ENCODE data around the gene NUFIP1. TPM values are rescaled to one million over a fixed set of nuclear protein-coding genes. Genes with fewer than 3 reads are reported as not detected.

Gene NUFIP1
- total and polyA plus RNA-seq, 2 donors (not counting 3 experiments of a cell fraction or from before 2014, with no cell fraction given): 1.4 to 6.9 TPM

DNA sequence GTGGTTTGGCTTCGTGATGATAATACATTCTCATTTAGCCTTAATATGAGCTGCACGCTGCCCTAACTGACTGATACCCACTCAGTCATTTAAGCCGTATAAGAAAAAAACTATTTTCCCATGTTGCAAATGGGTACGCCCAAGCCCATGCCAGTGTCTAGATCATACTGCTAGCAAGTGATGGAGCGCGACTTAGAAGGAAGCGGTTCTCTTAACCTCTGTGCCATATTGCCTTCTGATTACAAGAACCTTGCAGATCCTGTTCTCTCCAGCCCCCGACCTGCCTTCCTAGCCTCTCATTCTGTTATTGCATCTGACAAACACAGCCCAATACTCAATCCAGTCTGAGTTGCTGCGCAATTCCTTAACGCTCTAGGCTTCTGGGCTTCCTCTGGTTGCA, 670 bp upstream of the NUFIP1 start:
- peak overlapping the region; percentile 68 for H3K4me2 ChIP-seq (ENCODE audit: insufficient read depth, low read length)
- peak overlapping the region; percentile 82 for H2AFZ ChIP-seq (ENCODE audit: low read depth, low read length)
- peak overlapping the region; percentile 78 to 98 (median 84) for H3K4me3 ChIP-seq (replicated peaks in 1 of 3; ENCODE audit: insufficient read depth in 1 of 3, low read depth in 1 of 3, low read length in 3 of 3)
- DNase-seq (ENCODE audit: low read depth, low spot score) (no peak), FAIRE-seq (no peak)
- peaks cover 0 to 3% of the 10 kb centered on the region in 2 experiments for H3K36me3 ChIP-seq (ENCODE audit: control insufficient read depth in 2 of 2, extremely low read depth in 1 of 2, insufficient read depth in 2 of 2, low read length in 2 of 2)
- H3K9me3 ChIP-seq (replicated peaks; ENCODE audit: control insufficient read depth, insufficient read depth, low read length): no peaks in the 10 kb centered on the region
- TF ChIP-seq, protein P1, sequence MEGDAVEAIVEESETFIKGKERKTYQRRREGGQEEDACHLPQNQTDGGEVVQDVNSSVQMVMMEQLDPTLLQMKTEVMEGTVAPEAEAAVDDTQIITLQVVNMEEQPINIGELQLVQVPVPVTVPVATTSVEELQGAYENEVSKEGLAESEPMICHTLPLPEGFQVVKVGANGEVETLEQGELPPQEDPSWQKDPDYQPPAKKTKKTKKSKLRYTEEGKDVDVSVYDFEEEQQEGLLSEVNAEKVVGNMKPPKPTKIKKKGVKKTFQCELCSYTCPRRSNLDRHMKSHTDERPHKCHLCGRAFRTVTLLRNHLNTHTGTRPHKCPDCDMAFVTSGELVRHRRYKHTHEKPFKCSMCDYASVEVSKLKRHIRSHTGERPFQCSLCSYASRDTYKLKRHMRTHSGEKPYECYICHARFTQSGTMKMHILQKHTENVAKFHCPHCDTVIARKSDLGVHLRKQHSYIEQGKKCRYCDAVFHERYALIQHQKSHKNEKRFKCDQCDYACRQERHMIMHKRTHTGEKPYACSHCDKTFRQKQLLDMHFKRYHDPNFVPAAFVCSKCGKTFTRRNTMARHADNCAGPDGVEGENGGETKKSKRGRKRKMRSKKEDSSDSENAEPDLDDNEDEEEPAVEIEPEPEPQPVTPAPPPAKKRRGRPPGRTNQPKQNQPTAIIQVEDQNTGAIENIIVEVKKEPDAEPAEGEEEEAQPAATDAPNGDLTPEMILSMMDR (IDR thresholded peaks at IDR 0.05; ENCODE audit: extremely low read depth in 1 of 2, insufficient read depth in 1 of 2, low read depth in 1 of 2, low read length in 2 of 2): no peak
- TF ChIP-seq MYC (IDR thresholded peaks at IDR 0.05; ENCODE audit: low read depth, low read length) (no peak), EZH2 (IDR thresholded peaks at IDR 0.05; ENCODE audit: borderline replicate concordance, low read depth, low read length, severe bottlenecking) (no peak), POLR2A (IDR thresholded peaks at IDR 0.05; ENCODE audit: low read depth, low read length) (no peak), GATA2 (IDR thresholded peaks at IDR 0.05; ENCODE audit: insufficient read depth, insufficient read length, low read depth, low read length) (no peak), FOS (IDR thresholded peaks at IDR 0.05; ENCODE audit: borderline replicate concordance, insufficient read depth, low read length) (no peak), POLR2AphosphoS5 (IDR thresholded peaks at IDR 0.05; ENCODE audit: insufficient read depth, low read depth, low read length) (no peak), JUN (IDR thresholded peaks at IDR 0.05; ENCODE audit: borderline replicate concordance, insufficient read depth, insufficient read length, low read depth) (no peak)
- TF ChIP-seq, protein P2, sequence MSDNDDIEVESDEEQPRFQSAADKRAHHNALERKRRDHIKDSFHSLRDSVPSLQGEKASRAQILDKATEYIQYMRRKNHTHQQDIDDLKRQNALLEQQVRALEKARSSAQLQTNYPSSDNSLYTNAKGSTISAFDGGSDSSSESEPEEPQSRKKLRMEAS (IDR thresholded peaks at IDR 0.05; ENCODE audit: insufficient read depth, insufficient read length): no peak
- POLR2A ChIA-PET: interaction anchor here (0.8 kb wide), 1 partner anchor 158 kb away, joined by 3 read pairs; no protein-coding TSS in a partner anchor
- H3K79me2 ChIP-seq (ENCODE audit: control insufficient read depth, insufficient read depth, low read length): peaks cover 59% of the 10 kb centered on the region
- dilution Hi-C loops (cut with MboI; ENCODE audit: extremely low pct_ligation_motif_present, low sequenced_read_pairs) (no loop called here), intact Hi-C loops (cut with micrococcal nuclease) (loop anchor here (1.0 kb wide), 2 partner anchors 16 to 188 kb away; no protein-coding TSS in a partner anchor)
- CTCF ChIA-PET: no interaction called here
- no TSS peak for BruUV-seq (replicated peaks)
- peak overlapping the region; percentile 83 for H3K27ac ChIP-seq (ENCODE audit: insufficient read depth, low read depth, low read length)
- peaks cover 21% of the 10 kb centered on the region for H3K4me1 ChIP-seq (ENCODE audit: control insufficient read depth, extremely low read depth, insufficient read depth, low read length)
- peak overlapping the region; percentile 94 for H3K9ac ChIP-seq (replicated peaks; ENCODE audit: extremely low read depth, insufficient read depth, low read length)
- no peaks in the 10 kb centered on the region for H3K9me1 ChIP-seq (replicated peaks; ENCODE audit: control insufficient read depth, extremely low read depth, insufficient read depth, low read length)
- no peaks in the 10 kb centered on the region for H4K20me1 ChIP-seq (replicated peaks; ENCODE audit: control insufficient read depth, extremely low read depth, insufficient read depth, low read length)
- no peaks in the 10 kb centered on the region for H3K27me3 ChIP-seq (ENCODE audit: control insufficient read depth in 2 of 2, insufficient read depth in 2 of 2, low read length in 2 of 2)

Data from endothelial cell of umbilical vein (primary cell).